A549 treated with AZD9567 at 1 μM for 4 hours (cell line): ENCODE measurements around the gene EGFR. TPM values are rescaled to one million over a fixed set of nuclear protein-coding genes. Genes with fewer than 3 reads are reported as not detected.

Experiments
- total RNA-seq: library from RNA; stranded (reverse); fragments of 200-300 nt; extraction: Qiagen RNA extraction; gene quantifications from 5 replicates; pipeline ENCODE4 v1.2.3, GENCODE V29; 2022; ENCODE audit not compliant: insufficient read depth

The EGFR gene
- total RNA-seq: 84.6 to 112 TPM (median 107 TPM) in 5 replicates

DNA sequence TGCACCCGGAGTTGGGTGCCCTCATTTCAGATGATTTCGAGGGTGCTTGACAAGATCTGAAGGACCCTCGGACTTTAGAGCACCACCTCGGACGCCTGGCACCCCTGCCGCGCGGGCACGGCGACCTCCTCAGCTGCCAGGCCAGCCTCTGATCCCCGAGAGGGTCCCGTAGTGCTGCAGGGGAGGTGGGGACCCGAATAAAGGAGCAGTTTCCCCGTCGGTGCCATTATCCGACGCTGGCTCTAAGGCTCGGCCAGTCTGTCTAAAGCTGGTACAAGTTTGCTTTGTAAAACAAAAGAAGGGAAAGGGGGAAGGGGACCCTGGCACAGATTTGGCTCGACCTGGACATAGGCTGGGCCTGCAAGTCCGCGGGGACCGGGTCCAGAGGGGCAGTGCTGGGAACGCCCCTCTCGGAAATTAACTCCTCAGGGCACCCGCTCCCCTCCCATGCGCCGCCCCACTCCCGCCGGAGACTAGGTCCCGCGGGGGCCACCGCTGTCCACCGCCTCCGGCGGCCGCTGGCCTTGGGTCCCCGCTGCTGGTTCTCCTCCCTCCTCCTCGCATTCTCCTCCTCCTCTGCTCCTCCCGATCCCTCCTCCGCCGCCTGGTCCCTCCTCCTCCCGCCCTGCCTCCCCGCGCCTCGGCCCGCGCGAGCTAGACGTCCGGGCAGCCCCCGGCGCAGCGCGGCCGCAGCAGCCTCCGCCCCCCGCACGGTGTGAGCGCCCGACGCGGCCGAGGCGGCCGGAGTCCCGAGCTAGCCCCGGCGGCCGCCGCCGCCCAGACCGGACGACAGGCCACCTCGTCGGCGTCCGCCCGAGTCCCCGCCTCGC, at the start of gene EGFR:
EGFR (plus strand) TSS at position 657 of the 830 bp plus-strand sequence. CDS start 261 bp downstream, outside the sequence.

